Endothelial cell of umbilical vein (primary cell): ENCODE results near the gene ADARB2. TPM values are rescaled to one million over a fixed set of nuclear protein-coding genes. Genes with fewer than 3 reads are reported as not detected.

Source experiments
- BruUV-seq: library from RNA; stranded (reverse); fragments of 400-500 nt; replicated peaks from 2 replicates; lab custom pipeline; 2021; lab: Mats Ljungman, UMichigan
- CTCF ChIA-PET: fragments of 300-600, 350-600 bp; sonication (Branson Sonifier 250); formaldehyde crosslinking; loops from one replicate; lab custom pipeline; 2021; ENCODE audit warnings: antibody characterized with exemption, inconsistent platforms; lab: Charles Lee
- POLR2A ChIA-PET: fragments of 300-600, 350-600 bp; sonication (Branson Sonifier 250); formaldehyde crosslinking; loops from one replicate; lab custom pipeline; 2021; ENCODE audit warnings: antibody characterized with exemption, inconsistent platforms; lab: Charles Lee
- DNase-seq: peaks from one replicate; pipeline ENCODE4 v3.0.0-alpha.2; 2011; ENCODE audit warnings: low read depth, low spot score
- FAIRE-seq: peaks from 2 replicates; lab custom pipeline; 2011; peaks lifted over from hg19 to GRCh38; lab: Jason Lieb, UNC
- H2AFZ ChIP-seq: 2 replicates; pipeline ENCODE4 v1.6.0; 2012; ENCODE audit warnings: low read depth, low read length, control low read depth, inconsistent platforms
- H3K27ac ChIP-seq: 2 replicates; pipeline ENCODE4 v1.5.1; 2011; ENCODE audit warnings: low read depth, mild to moderate bottlenecking, control low read depth, low read length, moderate library complexity; ENCODE audit not compliant: insufficient read depth
- H3K27me3 ChIP-seq, 2 experiments: 2 replicates each; pipeline versions ENCODE4 v1.6.0 to v1.6.1; 2011; ENCODE audit warnings: low read length in 2 of 2, mixed read lengths in 1 of 2; ENCODE audit not compliant: control insufficient read depth in 2 of 2, insufficient read depth in 2 of 2
- H3K36me3 ChIP-seq, 2 experiments: 2 replicates in 1 of 2; 3 replicates in 1 of 2; pipeline ENCODE4 v1.5.1; 2011; ENCODE audit warnings: low read length in 2 of 2, mild to moderate bottlenecking in 1 of 2, moderate library complexity in 1 of 2; ENCODE audit not compliant: control insufficient read depth in 2 of 2, insufficient read depth in 2 of 2; ENCODE audit errors: extremely low read depth in 1 of 2
- H3K4me1 ChIP-seq: 3 replicates; pipeline ENCODE4 v1.5.1; 2011; ENCODE audit warnings: mild to moderate bottlenecking, low read length; ENCODE audit not compliant: control insufficient read depth, insufficient read depth; ENCODE audit errors: extremely low read depth
- H3K4me2 ChIP-seq: 2 replicates; pipeline ENCODE4 v1.6.1; 2011; ENCODE audit warnings: low read length, control low read depth, mixed read lengths; ENCODE audit not compliant: insufficient read depth
- H3K4me3 ChIP-seq, 3 experiments: fragments of 200-600 bp in 1 of 3; sonication (generic), shearing (Covaris generic) in 1 of 3; replicated peaks in 1 of 3; 2 replicates each; pipeline ENCODE4 v1.5.1; 2011 to 2016; ENCODE audit warnings: control low read depth in 3 of 3, low read length in 3 of 3, mild to moderate bottlenecking in 2 of 3, inconsistent platforms in 1 of 3, low read depth in 1 of 3, moderate library complexity in 1 of 3; ENCODE audit not compliant: insufficient read depth in 1 of 3
- H3K79me2 ChIP-seq: 2 replicates; pipeline ENCODE4 v1.6.0; 2012; ENCODE audit warnings: low read length, inconsistent platforms; ENCODE audit not compliant: control insufficient read depth, insufficient read depth
- H3K9ac ChIP-seq: replicated peaks from 2 replicates; pipeline ENCODE3; 2011; ENCODE audit warnings: low read length, control low read depth; ENCODE audit not compliant: insufficient read depth; ENCODE audit errors: extremely low read depth
- H3K9me1 ChIP-seq: replicated peaks from 3 replicates; pipeline ENCODE4 v1.6.0; 2011; ENCODE audit warnings: mild to moderate bottlenecking, low read length; ENCODE audit not compliant: control insufficient read depth, insufficient read depth; ENCODE audit errors: extremely low read depth
- H3K9me3 ChIP-seq: replicated peaks from 2 replicates; pipeline ENCODE4 v1.5.1; 2012; ENCODE audit warnings: low read length, inconsistent platforms; ENCODE audit not compliant: control insufficient read depth, insufficient read depth
- H4K20me1 ChIP-seq: replicated peaks from 2 replicates; pipeline ENCODE3; 2011; ENCODE audit warnings: mild to moderate bottlenecking, low read length; ENCODE audit not compliant: control insufficient read depth, insufficient read depth; ENCODE audit errors: extremely low read depth
- EZH2 ChIP-seq: IDR thresholded peaks from 2 replicates; pipeline ENCODE4 v1.6.1; 2012; ENCODE audit warnings: borderline replicate concordance, low read depth, mild to moderate bottlenecking, moderate library complexity, low read length, inconsistent platforms; ENCODE audit not compliant: severe bottlenecking
- FOS ChIP-seq: IDR thresholded peaks from 2 replicates; pipeline ENCODE4 v1.6.1; 2011; ENCODE audit warnings: mild to moderate bottlenecking, low read length, moderate library complexity, borderline replicate concordance; ENCODE audit not compliant: insufficient read depth
- GATA2 ChIP-seq: IDR thresholded peaks from 2 replicates; pipeline ENCODE4 v1.7.0; 2011; ENCODE audit warnings: low read depth, mild to moderate bottlenecking, moderate library complexity, mixed read lengths, low read length; ENCODE audit not compliant: insufficient read length, insufficient read depth
- JUN ChIP-seq: IDR thresholded peaks from 2 replicates; pipeline ENCODE4 v1.6.1; 2011; ENCODE audit warnings: borderline replicate concordance, low read depth; ENCODE audit not compliant: insufficient read length, insufficient read depth
- MAX ChIP-seq: IDR thresholded peaks from 2 replicates; pipeline ENCODE4 v1.6.1; 2011; ENCODE audit not compliant: insufficient read depth, insufficient read length
- MYC ChIP-seq: IDR thresholded peaks from one replicate; pipeline ENCODE4 v1.6.1; 2011; ENCODE audit warnings: mild to moderate bottlenecking, low read depth, low read length
- POLR2A ChIP-seq: IDR thresholded peaks from 2 replicates; pipeline ENCODE4 v1.6.1; 2012; ENCODE audit warnings: low read depth, mild to moderate bottlenecking, control low read depth, low read length
- POLR2AphosphoS5 ChIP-seq: IDR thresholded peaks from 2 replicates; pipeline ENCODE4 v1.6.1; 2012; ENCODE audit warnings: low read depth, mild to moderate bottlenecking, control low read depth, low read length, moderate library complexity; ENCODE audit not compliant: insufficient read depth
- dilution Hi-C: fragments of 300-500 bp; cut with MboI; formaldehyde crosslinking; loops from one replicate; pipeline ENCODE4 v1.15.0; 2019; ENCODE audit warnings: low sequenced_read_pairs; ENCODE audit not compliant: extremely low pct_ligation_motif_present
- intact Hi-C: fragments of 100-400 bp; cut with micrococcal nuclease; formaldehyde crosslinking; loops from one replicate; pipeline ENCODE4 v1.10.0; 2022
- polyA plus RNA-seq, 4 experiments: library from polyadenylated mRNA; depleted of rRNA in 3 of 4; stranded (reverse) in 3 of 4; unstranded in 1 of 4; fragments of >200 nt; gene quantifications; 2 replicates each; pipeline versions ENCODE4 v1.2.1 to v1.2.3, GENCODE V29; 2011 to 2012; ENCODE audit warnings: missing spikeins in 1 of 4
- total RNA-seq: library from RNA; stranded (reverse); gene quantifications from 2 replicates; pipeline ENCODE4 v1.2.3, GENCODE V29; 2021
- TF ChIP-seq, protein P1 (sequence below), 2 donors: IDR thresholded peaks; 1 replicate in 1 of 2; 2 replicates in 1 of 2; pipeline ENCODE4 v1.5.1; 2011; ENCODE audit warnings: low read length in 2 of 2, mild to moderate bottlenecking in 2 of 2, moderate library complexity in 2 of 2, control low read depth in 1 of 2, inconsistent platforms in 1 of 2, low read depth in 1 of 2; ENCODE audit not compliant: insufficient read depth in 1 of 2; ENCODE audit errors: extremely low read depth in 1 of 2

The ADARB2 gene
- total and polyA plus RNA-seq, 2 donors (not counting 3 experiments of a cell fraction or from before 2014, with no cell fraction given) = not detected

DNA sequence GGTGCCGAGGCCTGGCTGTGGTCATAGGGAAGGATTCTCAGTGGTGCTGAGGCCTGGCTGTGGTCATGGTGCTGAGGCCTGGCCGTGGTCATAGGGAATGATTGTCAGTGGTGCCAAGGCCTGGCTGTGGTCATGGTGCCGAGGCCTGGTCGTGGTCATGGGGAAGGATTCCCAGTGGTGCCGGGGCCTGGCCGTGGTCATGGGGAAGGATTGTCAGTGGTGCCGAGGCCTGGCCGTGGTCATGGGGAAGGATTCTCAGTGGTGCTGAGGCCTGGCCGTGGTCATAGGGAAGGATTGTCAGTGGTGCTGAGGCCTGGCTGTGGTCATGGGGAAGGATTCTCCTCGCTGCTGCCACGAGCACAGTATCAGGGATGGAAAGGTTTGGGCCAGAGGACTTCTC lies 327.3 kb downstream of the ADARB2 start:
- Histone ChIP-seq H3K4me3 (no peak overlapping the region), H3K27ac (no peak overlapping the region), H2AFZ (no peak overlapping the region), H4K20me1 (no peaks in the 10 kb centered on the region), H3K9me3 (peaks cover 6% of the 10 kb centered on the region), H3K4me2 (no peak overlapping the region), H3K79me2 (no peaks in the 10 kb centered on the region), H3K9ac (no peak overlapping the region), H3K36me3 (no peaks in the 10 kb centered on the region), H3K4me1 (no peaks in the 10 kb centered on the region), H3K27me3 (no peaks in the 10 kb centered on the region), H3K9me1 (no peaks in the 10 kb centered on the region)
- dilution Hi-C loops = no loop called here
- intact Hi-C loops = no loop called here
- BruUV-seq = no TSS peak
- FAIRE-seq = no peak
- DNase-seq = no peak
- POLR2A ChIA-PET = no interaction called here
- TF ChIP-seq GATA2 (no peak), JUN (no peak), MYC (no peak), EZH2 (no peak), POLR2A (no peak), MAX (no peak), FOS (no peak), POLR2AphosphoS5 (no peak)
- TF ChIP-seq, protein P1, sequence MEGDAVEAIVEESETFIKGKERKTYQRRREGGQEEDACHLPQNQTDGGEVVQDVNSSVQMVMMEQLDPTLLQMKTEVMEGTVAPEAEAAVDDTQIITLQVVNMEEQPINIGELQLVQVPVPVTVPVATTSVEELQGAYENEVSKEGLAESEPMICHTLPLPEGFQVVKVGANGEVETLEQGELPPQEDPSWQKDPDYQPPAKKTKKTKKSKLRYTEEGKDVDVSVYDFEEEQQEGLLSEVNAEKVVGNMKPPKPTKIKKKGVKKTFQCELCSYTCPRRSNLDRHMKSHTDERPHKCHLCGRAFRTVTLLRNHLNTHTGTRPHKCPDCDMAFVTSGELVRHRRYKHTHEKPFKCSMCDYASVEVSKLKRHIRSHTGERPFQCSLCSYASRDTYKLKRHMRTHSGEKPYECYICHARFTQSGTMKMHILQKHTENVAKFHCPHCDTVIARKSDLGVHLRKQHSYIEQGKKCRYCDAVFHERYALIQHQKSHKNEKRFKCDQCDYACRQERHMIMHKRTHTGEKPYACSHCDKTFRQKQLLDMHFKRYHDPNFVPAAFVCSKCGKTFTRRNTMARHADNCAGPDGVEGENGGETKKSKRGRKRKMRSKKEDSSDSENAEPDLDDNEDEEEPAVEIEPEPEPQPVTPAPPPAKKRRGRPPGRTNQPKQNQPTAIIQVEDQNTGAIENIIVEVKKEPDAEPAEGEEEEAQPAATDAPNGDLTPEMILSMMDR (IDR thresholded peaks at IDR 0.05; ENCODE audit: extremely low read depth in 1 of 2, insufficient read depth in 1 of 2, low read depth in 1 of 2, low read length in 2 of 2) = no peak
- CTCF ChIA-PET = no interaction called here
